Measurements from ENCODE around the gene DMRTB1.

Gene DMRTB1

GRCh38 chr1:53414632-53415031 lies 44.6 kb upstream of the DMRTB1 start:
- WGBS = 95% methylated on average over 4 of the region's 4 CpGs
- no peaks in the 10 kb centered on the region for H3K9me3 ChIP-seq (ENCODE audit: control insufficient read depth, low read length)

GRCh38 chr1:53415432-53415831 lies 43.8 kb upstream of the DMRTB1 start:
- Histone ChIP-seq H2BK5ac (ENCODE audit: low read depth, low read length, poor library complexity, severe bottlenecking) (no peak overlapping the region), H3K18ac (ENCODE audit: low read depth in 1 of 2, low read length in 2 of 2) (no peak overlapping the region), H3K4me2 (ENCODE audit: low read length, poor library complexity, severe bottlenecking) (no peak overlapping the region), H3K27ac (ENCODE audit: low read length, poor library complexity, severe bottlenecking) (no peak overlapping the region), H4K91ac (ENCODE audit: low read length) (no peak overlapping the region), H2BK120ac (ENCODE audit: low read depth, low read length) (no peak overlapping the region), H2BK12ac (ENCODE audit: low read length in 2 of 2) (no peak overlapping the region), H3K9ac (ENCODE audit: low read length) (no peak overlapping the region), H2AK5ac (ENCODE audit: low read length, severe bottlenecking) (no peak overlapping the region), H3K79me1 (replicated peaks; ENCODE audit: low read length, poor library complexity, severe bottlenecking) (no peaks in the 10 kb centered on the region), H4K8ac (ENCODE audit: low read length) (no peak overlapping the region), H3K27me3 (ENCODE audit: control insufficient read depth in 1 of 2, insufficient read depth in 1 of 2, low read length in 2 of 2) (peaks cover 0 to 51% of the 10 kb centered on the region in 2 experiments), H3K23ac (ENCODE audit: low read length in 2 of 2) (no peak overlapping the region), H3K14ac (ENCODE audit: low read length in 2 of 2) (no peak overlapping the region), H2BK15ac (ENCODE audit: low read depth, poor library complexity, severe bottlenecking) (no peak overlapping the region), H3K4me3 (ENCODE audit: insufficient read depth in 1 of 2, low read depth in 1 of 2, low read length in 2 of 2) (no peak overlapping the region), H3K4ac (ENCODE audit: low read depth in 1 of 2, low read length in 2 of 2) (no peak overlapping the region), H3K4me1 (ENCODE audit: control insufficient read depth, insufficient read depth, low read depth, low read length) (peaks cover 27% of the 10 kb centered on the region), H2AFZ (ENCODE audit: low read depth, low read length) (no peak overlapping the region), H3K9me3 (ENCODE audit: control insufficient read depth, low read length) (no peaks in the 10 kb centered on the region), H3K36me3 (ENCODE audit: control insufficient read depth in 1 of 2, insufficient read depth in 2 of 2, low read depth in 1 of 2, low read length in 2 of 2) (no peaks in the 10 kb centered on the region)
- no peak for DNase-seq
- 98% methylated on average over 12 of the region's 12 CpGs for WGBS

More at GRCh38 chr1:53414632-53415031, 44.6 kb upstream of the DMRTB1 start:
- H3K27me3 ChIP-seq (ENCODE audit: control insufficient read depth in 1 of 2, insufficient read depth in 1 of 2, low read length in 2 of 2) = peaks cover 0 to 43% of the 10 kb centered on the region in 2 experiments
- H2AFZ ChIP-seq (ENCODE audit: low read depth, low read length) = no peak overlapping the region
- no peak overlapping the region for H3K23ac ChIP-seq (ENCODE audit: low read length in 2 of 2)
- no peaks in the 10 kb centered on the region for H3K36me3 ChIP-seq (ENCODE audit: control insufficient read depth in 1 of 2, insufficient read depth in 2 of 2, low read depth in 1 of 2, low read length in 2 of 2)
- H3K4me3 ChIP-seq (ENCODE audit: insufficient read depth in 1 of 2, low read depth in 1 of 2, low read length in 2 of 2) = no peak overlapping the region
- H2BK12ac ChIP-seq (ENCODE audit: low read length in 2 of 2) = peak overlapping the region in 1 of 2 experiments; percentile 32
- no peak overlapping the region for H3K18ac ChIP-seq (ENCODE audit: low read depth in 1 of 2, low read length in 2 of 2)
- peak overlapping the region; percentile 8 for H4K91ac ChIP-seq (ENCODE audit: low read length)
- no peak overlapping the region for H3K4ac ChIP-seq (ENCODE audit: low read depth in 1 of 2, low read length in 2 of 2)
- H2BK5ac ChIP-seq (ENCODE audit: low read depth, low read length, poor library complexity, severe bottlenecking) = peak overlapping the region; percentile 12
- peak overlapping the region; percentile 9 for H3K27ac ChIP-seq (ENCODE audit: low read length, poor library complexity, severe bottlenecking)
- H4K8ac ChIP-seq (ENCODE audit: low read length) = no peak overlapping the region
- peak overlapping the region in 1 of 2 experiments; percentile 48 for H3K14ac ChIP-seq (ENCODE audit: low read length in 2 of 2)
- no peak overlapping the region for H3K4me2 ChIP-seq (ENCODE audit: low read length, poor library complexity, severe bottlenecking)
- no peak for DNase-seq
- H2BK15ac ChIP-seq (ENCODE audit: low read depth, poor library complexity, severe bottlenecking) = no peak overlapping the region
- peaks cover 33% of the 10 kb centered on the region for H3K4me1 ChIP-seq (ENCODE audit: control insufficient read depth, insufficient read depth, low read depth, low read length)
- peak overlapping the region; percentile 63 for H2AK5ac ChIP-seq (ENCODE audit: low read length, severe bottlenecking)
- H3K9ac ChIP-seq (ENCODE audit: low read length) = no peak overlapping the region
- no peak overlapping the region for H2BK120ac ChIP-seq (ENCODE audit: low read depth, low read length)
- H3K79me1 ChIP-seq (replicated peaks; ENCODE audit: low read length, poor library complexity, severe bottlenecking) = no peaks in the 10 kb centered on the region

- no peak overlapping the region for H2BK120ac ChIP-seq (ENCODE audit: low read depth, low read length)
- no peak overlapping the region for H3K4me3 ChIP-seq (ENCODE audit: insufficient read depth in 1 of 2, low read depth in 1 of 2, low read length in 2 of 2)
- no peak overlapping the region for H2AK5ac ChIP-seq (ENCODE audit: low read length, severe bottlenecking)
- H3K23ac ChIP-seq (ENCODE audit: low read length in 2 of 2) = no peak overlapping the region
- H4K91ac ChIP-seq (ENCODE audit: low read length) = no peak overlapping the region
- no peak for DNase-seq
- no peak overlapping the region for H3K9ac ChIP-seq (ENCODE audit: low read length)
- no peak overlapping the region for H2BK5ac ChIP-seq (ENCODE audit: low read depth, low read length, poor library complexity, severe bottlenecking)
- no peak overlapping the region for H3K14ac ChIP-seq (ENCODE audit: low read length in 2 of 2)
- no peaks in the 10 kb centered on the region for H3K79me1 ChIP-seq (replicated peaks; ENCODE audit: low read length, poor library complexity, severe bottlenecking)
- no peak overlapping the region for H3K4ac ChIP-seq (ENCODE audit: low read depth in 1 of 2, low read length in 2 of 2)
- peaks cover 0 to 59% of the 10 kb centered on the region in 2 experiments for H3K27me3 ChIP-seq (ENCODE audit: control insufficient read depth in 1 of 2, insufficient read depth in 1 of 2, low read length in 2 of 2)
- peaks cover 27% of the 10 kb centered on the region for H3K4me1 ChIP-seq (ENCODE audit: control insufficient read depth, insufficient read depth, low read depth, low read length)
- H3K27ac ChIP-seq (ENCODE audit: low read length, poor library complexity, severe bottlenecking) = no peak overlapping the region
- no peaks in the 10 kb centered on the region for H3K36me3 ChIP-seq (ENCODE audit: control insufficient read depth in 1 of 2, insufficient read depth in 2 of 2, low read depth in 1 of 2, low read length in 2 of 2)
- H2BK12ac ChIP-seq (ENCODE audit: low read length in 2 of 2) = no peak overlapping the region
- H3K9me3 ChIP-seq (ENCODE audit: control insufficient read depth, low read length) = peaks cover 3% of the 10 kb centered on the region
- no peak overlapping the region for H2BK15ac ChIP-seq (ENCODE audit: low read depth, poor library complexity, severe bottlenecking)
- H2AFZ ChIP-seq (ENCODE audit: low read depth, low read length) = no peak overlapping the region
- no peak overlapping the region for H3K18ac ChIP-seq (ENCODE audit: low read depth in 1 of 2, low read length in 2 of 2)
- WGBS = 94% methylated on average over 4 of the region's 4 CpGs
- no peak overlapping the region for H3K4me2 ChIP-seq (ENCODE audit: low read length, poor library complexity, severe bottlenecking)
- no peak overlapping the region for H4K8ac ChIP-seq (ENCODE audit: low read length)
These were observed 42.9 kb upstream of the DMRTB1 start for GRCh38 chr1:53416269-53416813.

- Histone ChIP-seq H2BK15ac (ENCODE audit: low read depth, poor library complexity, severe bottlenecking) (no peak overlapping the region), H2AFZ (ENCODE audit: low read depth, low read length) (no peak overlapping the region), H3K9ac (ENCODE audit: low read length) (no peak overlapping the region), H2AK5ac (ENCODE audit: low read length, severe bottlenecking) (no peak overlapping the region), H3K4ac (ENCODE audit: low read depth in 1 of 2, low read length in 2 of 2) (no peak overlapping the region), H3K23ac (ENCODE audit: low read length in 2 of 2) (no peak overlapping the region), H2BK120ac (ENCODE audit: low read depth, low read length) (no peak overlapping the region), H2BK5ac (ENCODE audit: low read depth, low read length, poor library complexity, severe bottlenecking) (no peak overlapping the region), H4K8ac (ENCODE audit: low read length) (no peak overlapping the region), H3K4me1 (ENCODE audit: control insufficient read depth, insufficient read depth, low read depth, low read length) (peaks cover 24% of the 10 kb centered on the region), H3K27ac (ENCODE audit: low read length, poor library complexity, severe bottlenecking) (peak overlapping the region; percentile 13), H3K79me1 (replicated peaks; ENCODE audit: low read length, poor library complexity, severe bottlenecking) (no peaks in the 10 kb centered on the region), H4K91ac (ENCODE audit: low read length) (no peak overlapping the region), H3K9me3 (ENCODE audit: control insufficient read depth, low read length) (peaks cover 3% of the 10 kb centered on the region), H3K4me2 (ENCODE audit: low read length, poor library complexity, severe bottlenecking) (no peak overlapping the region), H3K4me3 (ENCODE audit: insufficient read depth in 1 of 2, low read depth in 1 of 2, low read length in 2 of 2) (no peak overlapping the region), H3K36me3 (ENCODE audit: control insufficient read depth in 1 of 2, insufficient read depth in 2 of 2, low read depth in 1 of 2, low read length in 2 of 2) (no peaks in the 10 kb centered on the region), H3K18ac (ENCODE audit: low read depth in 1 of 2, low read length in 2 of 2) (peak overlapping the region in 1 of 2 experiments; percentile 49), H3K27me3 (ENCODE audit: control insufficient read depth in 1 of 2, insufficient read depth in 1 of 2, low read length in 2 of 2) (peaks cover 0 to 63% of the 10 kb centered on the region in 2 experiments), H2BK12ac (ENCODE audit: low read length in 2 of 2) (no peak overlapping the region), H3K14ac (ENCODE audit: low read length in 2 of 2) (no peak overlapping the region)
- DNase-seq = no peak
- 49% methylated on average over 8 of the region's 9 CpGs for WGBS
These were observed 42.1 kb upstream of the DMRTB1 start for GRCh38 chr1:53417074-53417511.
